ENCODE data around the gene MED27. TPM values are rescaled to one million over a fixed set of nuclear protein-coding genes. Genes with fewer than 3 reads are reported as not detected.

MED27 gene, protein sequence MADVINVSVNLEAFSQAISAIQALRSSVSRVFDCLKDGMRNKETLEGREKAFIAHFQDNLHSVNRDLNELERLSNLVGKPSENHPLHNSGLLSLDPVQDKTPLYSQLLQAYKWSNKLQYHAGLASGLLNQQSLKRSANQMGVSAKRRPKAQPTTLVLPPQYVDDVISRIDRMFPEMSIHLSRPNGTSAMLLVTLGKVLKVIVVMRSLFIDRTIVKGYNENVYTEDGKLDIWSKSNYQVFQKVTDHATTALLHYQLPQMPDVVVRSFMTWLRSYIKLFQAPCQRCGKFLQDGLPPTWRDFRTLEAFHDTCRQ
- 10 to 100 TPM; 24.7 to 25.3 TPM for total RNA-seq

DNA sequence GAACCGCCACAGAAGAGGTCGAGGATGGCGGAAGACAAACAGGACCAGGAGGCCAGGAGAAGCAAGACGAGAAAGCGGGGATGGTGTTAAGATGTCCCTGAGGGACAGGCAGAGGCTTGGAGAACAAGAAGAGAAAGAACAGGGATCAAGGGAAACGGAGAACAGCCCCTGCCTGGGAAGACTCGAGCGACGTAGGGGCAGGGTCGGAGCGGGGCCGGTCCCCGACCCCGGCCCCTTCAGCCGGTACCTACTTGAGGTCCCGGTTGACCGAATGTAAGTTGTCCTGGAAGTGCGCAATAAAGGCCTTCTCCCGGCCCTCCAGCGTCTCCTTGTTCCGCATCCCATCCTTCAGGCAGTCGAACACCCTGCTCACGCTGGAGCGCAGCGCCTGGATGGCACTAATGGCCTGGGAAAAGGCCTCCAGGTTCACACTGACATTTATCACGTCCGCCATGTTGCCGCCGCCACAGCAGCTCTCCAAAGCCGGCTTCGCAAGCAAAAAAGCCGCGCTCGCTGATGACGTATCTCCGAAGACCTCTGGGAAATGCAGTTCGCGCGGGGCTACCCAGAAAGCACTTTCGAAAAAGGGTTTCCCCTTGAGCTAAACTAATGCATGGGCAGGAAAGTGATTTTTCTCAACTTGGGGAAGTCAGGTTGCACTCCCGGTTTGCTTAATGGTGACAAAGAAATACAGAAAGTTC lies at the start of gene MED27:
TSS of gene MED27 (minus strand) at position 477 of the 701 bp plus-strand sequence. CDS start at position 454, 23 bp downstream.
- ChIA-PET CTCF (interaction anchor here (0.9 kb wide), 1 partner anchor 90 kb away, joined by 4 read pairs; no protein-coding TSS in a partner anchor), POLR2A (interaction anchor here (0.6 kb wide), 1 partner anchor 411 kb away, joined by 3 read pairs; no protein-coding TSS in a partner anchor)
- Mint-ChIP-seq H3K4me1 (ENCODE audit: low read depth) (peaks cover 36% of the 10 kb centered on the region), H3K27ac (peak within 1 kb of the TSS; percentile 90), H3K4me3 (peak within 1 kb of the TSS; percentile 97), H3K9me3 (ENCODE audit: insufficient read depth) (no peaks in the 10 kb centered on the region), H3K36me3 (ENCODE audit: low read depth) (peaks cover 23% of the 10 kb centered on the region), H3K27me3 (ENCODE audit: low read depth) (no peaks in the 10 kb centered on the region)
- DNase-seq (peak; percentile 96), ATAC-seq (peak; percentile 96)

DNA sequence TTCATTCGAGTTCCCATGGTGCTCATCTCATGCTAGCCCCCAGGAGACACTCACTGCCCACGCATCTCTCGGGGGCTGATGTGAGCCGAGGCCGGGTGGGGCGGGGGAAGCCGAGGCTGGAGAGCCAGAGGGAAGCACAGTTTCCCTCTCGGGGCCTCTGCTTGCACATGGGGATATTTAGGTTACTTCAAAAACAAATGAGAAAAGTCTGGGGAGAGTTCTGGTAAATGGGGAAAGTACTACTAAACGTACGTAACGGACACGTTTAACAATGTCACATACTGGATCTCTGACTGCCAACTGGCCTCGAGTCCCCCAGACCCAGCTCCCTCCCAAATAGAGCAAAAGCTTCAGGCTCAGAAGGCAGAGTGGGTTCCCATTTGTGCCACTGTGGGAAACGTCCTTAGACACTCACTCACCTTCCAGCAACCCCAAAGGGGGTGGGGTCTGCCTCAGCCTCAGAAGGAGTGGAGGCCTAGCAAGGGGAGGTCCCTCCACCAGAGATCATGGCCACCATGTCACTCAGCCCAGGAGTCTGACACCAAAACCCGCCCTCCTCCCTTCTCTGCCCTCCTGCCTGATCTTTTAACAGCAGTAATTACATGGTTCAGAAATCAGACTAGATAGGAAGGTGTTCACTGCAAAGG lies 48.3 kb upstream of the MED27 start:
- ATAC-seq = no peak
- no peaks in the 10 kb centered on the region for H3K36me3 Mint-ChIP-seq (ENCODE audit: low read depth)
- H3K27ac Mint-ChIP-seq = no peak overlapping the region
- H3K9me3 Mint-ChIP-seq (ENCODE audit: insufficient read depth) = no peaks in the 10 kb centered on the region
- CTCF ChIA-PET = no interaction called here
- H3K27me3 Mint-ChIP-seq (ENCODE audit: low read depth) = peaks cover 42% of the 10 kb centered on the region
- no peak for DNase-seq
- peaks cover 10% of the 10 kb centered on the region for H3K4me1 Mint-ChIP-seq (ENCODE audit: low read depth)
- POLR2A ChIA-PET = no interaction called here
- no peak overlapping the region for H3K4me3 Mint-ChIP-seq

DNA sequence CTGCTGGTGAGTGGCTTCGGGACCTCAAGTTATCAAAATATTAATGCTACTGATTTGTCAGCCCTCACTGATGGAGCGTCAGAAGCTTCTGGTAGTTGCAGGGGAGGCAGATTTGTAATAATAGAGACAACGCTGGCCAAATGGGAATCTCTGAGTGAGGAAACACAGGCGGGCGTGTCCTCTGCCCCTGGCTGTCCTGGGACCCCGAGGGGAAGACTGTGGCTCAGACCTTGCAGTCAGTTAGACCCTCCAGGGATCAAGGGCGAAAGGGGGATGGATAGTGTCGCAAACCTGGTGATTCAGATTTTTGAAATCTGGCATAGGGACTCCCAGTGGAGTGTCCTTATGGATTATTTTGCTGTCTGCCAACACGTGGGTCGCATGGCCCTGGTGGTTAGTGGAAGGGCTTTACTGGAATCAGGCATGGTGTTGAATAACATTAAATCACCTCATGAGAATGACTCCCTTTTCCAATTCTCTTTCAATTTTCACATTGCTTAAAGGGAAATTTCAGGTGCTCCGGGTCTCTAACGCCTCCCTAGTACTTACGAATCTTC lies 47.1 kb upstream of the MED27 start:
- ChIA-PET POLR2A (no interaction called here), CTCF (interaction anchor here (2.1 kb wide), 1 partner anchor 43 kb away, joined by 4 read pairs; no protein-coding TSS in a partner anchor)
- H3K4me3 Mint-ChIP-seq = peak overlapping the region; percentile 23
- no peaks in the 10 kb centered on the region for H3K9me3 Mint-ChIP-seq (ENCODE audit: insufficient read depth)
- peaks cover 10% of the 10 kb centered on the region for H3K4me1 Mint-ChIP-seq (ENCODE audit: low read depth)
- no peak overlapping the region for H3K27ac Mint-ChIP-seq
- ATAC-seq (no peak), DNase-seq (no peak)
- peaks cover 48% of the 10 kb centered on the region for H3K27me3 Mint-ChIP-seq (ENCODE audit: low read depth)
- H3K36me3 Mint-ChIP-seq (ENCODE audit: low read depth) = no peaks in the 10 kb centered on the region

DNA sequence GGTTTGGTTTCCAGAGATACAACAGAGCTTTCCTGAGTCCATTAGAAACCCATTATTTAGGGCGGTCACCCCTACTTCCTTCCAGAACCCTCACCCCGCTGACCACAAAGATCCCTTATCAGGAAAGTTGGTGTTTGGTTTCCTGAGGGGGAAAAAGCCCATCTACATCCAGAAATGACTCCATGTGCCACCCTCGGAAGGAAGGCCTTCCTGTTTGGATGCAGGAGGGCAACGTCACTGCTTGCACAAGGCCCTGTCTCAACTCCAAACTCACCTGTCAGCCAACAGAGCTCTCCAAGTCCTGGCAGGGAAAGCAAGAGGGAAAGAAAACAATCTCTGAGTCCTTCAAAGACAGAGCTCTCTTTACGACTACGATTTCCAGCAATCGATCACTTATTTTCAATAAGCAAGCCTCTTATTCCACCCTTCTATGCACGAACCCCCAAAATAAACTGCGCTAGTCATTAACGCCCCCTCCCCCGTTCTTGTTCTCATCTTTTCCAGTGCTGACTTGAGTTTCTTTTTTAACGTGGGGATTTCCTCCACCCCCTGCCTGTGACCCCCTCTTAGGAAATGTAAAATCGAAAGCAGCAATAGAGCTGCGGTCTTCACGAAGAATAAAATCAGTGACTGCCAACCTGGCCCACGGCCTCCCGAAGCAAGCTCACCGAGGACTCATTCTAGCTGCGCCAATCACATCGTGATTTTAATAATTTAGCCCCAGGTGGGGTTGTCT lies 46.4 kb upstream of the MED27 start:
- ATAC-seq (no peak), DNase-seq (no peak)
- Mint-ChIP-seq H3K27ac (no peak overlapping the region), H3K4me1 (ENCODE audit: low read depth) (peaks cover 10% of the 10 kb centered on the region), H3K36me3 (ENCODE audit: low read depth) (no peaks in the 10 kb centered on the region), H3K4me3 (peak overlapping the region; percentile 23), H3K27me3 (ENCODE audit: low read depth) (peaks cover 51% of the 10 kb centered on the region), H3K9me3 (ENCODE audit: insufficient read depth) (no peaks in the 10 kb centered on the region)
- CTCF ChIA-PET = interaction anchor here (0.9 to 2.1 kb wide), 2 partner anchors 42 to 44 kb away, joined by 3 to 4 read pairs; no protein-coding TSS in a partner anchor
- POLR2A ChIA-PET = no interaction called here

DNA sequence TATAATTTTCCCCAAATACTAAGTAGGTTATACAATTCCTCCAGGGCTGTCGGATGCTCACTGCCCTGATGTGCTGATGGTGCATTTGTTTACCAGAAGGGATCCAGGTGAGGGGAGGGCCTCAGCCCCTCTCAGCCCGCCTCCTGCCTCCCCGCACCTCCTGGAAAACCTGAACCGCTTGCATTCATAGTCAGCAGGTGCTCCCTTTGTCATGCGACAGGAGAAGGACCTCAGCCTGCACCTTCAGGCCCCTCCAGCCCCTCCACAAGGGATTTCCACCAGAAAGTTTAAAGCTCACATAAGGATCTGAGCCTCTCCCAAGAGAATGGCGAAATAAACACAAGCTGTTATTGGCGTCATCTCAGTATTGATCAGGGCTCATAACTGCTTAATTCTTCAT lies 45.7 kb upstream of the MED27 start:
- H3K27ac Mint-ChIP-seq = no peak overlapping the region
- peaks cover 53% of the 10 kb centered on the region for H3K27me3 Mint-ChIP-seq (ENCODE audit: low read depth)
- DNase-seq (no peak), ATAC-seq (no peak)
- H3K36me3 Mint-ChIP-seq (ENCODE audit: low read depth) = no peaks in the 10 kb centered on the region
- H3K4me1 Mint-ChIP-seq (ENCODE audit: low read depth) = peaks cover 10% of the 10 kb centered on the region
- ChIA-PET CTCF (interaction anchor here (0.9 to 2.1 kb wide), 2 partner anchors 43 to 45 kb away, joined by 3 to 4 read pairs; no protein-coding TSS in a partner anchor), POLR2A (no interaction called here)
- H3K4me3 Mint-ChIP-seq = no peak overlapping the region
- no peaks in the 10 kb centered on the region for H3K9me3 Mint-ChIP-seq (ENCODE audit: insufficient read depth)

DNA sequence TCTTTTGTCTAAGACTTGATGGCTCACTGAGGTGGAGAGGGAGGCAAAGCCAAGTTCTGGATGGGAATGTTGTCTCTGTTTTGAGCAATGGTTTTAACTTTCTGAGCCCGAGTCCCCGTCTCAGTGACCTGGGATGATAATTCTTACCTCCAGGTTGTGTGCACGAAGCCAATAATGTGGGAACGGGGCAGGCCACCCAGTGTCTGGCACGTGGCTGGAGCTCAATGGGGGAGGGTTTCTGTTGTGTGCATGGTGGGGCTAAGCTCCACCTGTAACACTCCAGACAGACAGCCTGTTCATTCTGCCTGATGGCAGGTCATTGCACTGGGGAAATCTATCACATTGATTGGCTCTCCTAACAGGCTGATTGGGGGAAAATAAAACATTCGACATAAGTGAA lies 45.1 kb upstream of the MED27 start:
- CTCF ChIA-PET = no interaction called here
- DNase-seq (no peak), ATAC-seq (no peak)
- Mint-ChIP-seq H3K4me1 (ENCODE audit: low read depth) (peaks cover 10% of the 10 kb centered on the region), H3K36me3 (ENCODE audit: low read depth) (no peaks in the 10 kb centered on the region), H3K27me3 (ENCODE audit: low read depth) (peaks cover 54% of the 10 kb centered on the region), H3K4me3 (no peak overlapping the region), H3K9me3 (ENCODE audit: insufficient read depth) (no peaks in the 10 kb centered on the region), H3K27ac (no peak overlapping the region)
- POLR2A ChIA-PET = no interaction called here

DNA sequence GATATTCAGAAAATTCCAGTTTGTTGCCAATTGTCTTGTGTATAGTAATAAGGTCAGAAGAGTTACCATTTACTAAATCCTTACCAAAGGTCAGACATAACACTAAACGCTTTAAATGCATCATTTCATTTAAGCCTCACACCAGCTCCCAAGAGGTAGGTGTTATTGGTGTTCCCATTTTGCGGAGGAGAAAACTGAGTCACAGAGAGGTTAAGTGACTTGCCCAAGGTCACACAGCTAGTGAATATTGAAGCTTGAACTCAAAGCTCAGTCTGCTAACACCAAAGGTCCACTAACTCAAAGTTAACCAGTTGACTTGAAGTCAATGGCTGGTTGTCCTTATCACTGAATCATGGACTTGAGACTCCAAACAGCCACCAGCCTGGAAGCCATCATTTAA lies 41.4 kb upstream of the MED27 start:
- H3K27ac Mint-ChIP-seq = no peak overlapping the region
- DNase-seq = no peak
- ATAC-seq = no peak
- no peak overlapping the region for H3K4me3 Mint-ChIP-seq
- no peaks in the 10 kb centered on the region for H3K9me3 Mint-ChIP-seq (ENCODE audit: insufficient read depth)
- H3K36me3 Mint-ChIP-seq (ENCODE audit: low read depth) = no peaks in the 10 kb centered on the region
- CTCF ChIA-PET = no interaction called here
- POLR2A ChIA-PET = no interaction called here
- H3K4me1 Mint-ChIP-seq (ENCODE audit: low read depth) = peaks cover 3% of the 10 kb centered on the region
- H3K27me3 Mint-ChIP-seq (ENCODE audit: low read depth) = peaks cover 44% of the 10 kb centered on the region

DNA sequence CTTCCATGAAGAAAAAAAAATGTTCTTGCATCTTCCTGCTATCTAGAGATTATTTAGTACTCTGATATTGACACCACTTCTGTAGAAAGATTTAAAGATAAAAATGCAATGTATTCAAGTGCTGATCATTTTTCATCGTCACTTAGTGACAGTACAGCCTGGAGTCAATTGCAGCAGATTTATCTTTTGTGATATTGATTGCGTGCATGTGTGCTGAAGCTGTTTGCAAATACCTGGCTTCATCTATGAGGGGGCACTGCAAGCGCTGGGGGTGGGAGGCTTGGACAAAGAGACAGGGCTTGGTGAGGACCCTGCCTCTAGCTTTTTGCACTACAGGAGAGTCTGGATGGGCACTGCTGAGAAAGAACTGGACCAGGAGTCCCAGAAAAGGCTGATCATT lies 38.0 kb upstream of the MED27 start:
- DNase-seq = no peak
- Mint-ChIP-seq H3K27ac (no peak overlapping the region), H3K27me3 (ENCODE audit: low read depth) (peaks cover 20% of the 10 kb centered on the region), H3K9me3 (ENCODE audit: insufficient read depth) (no peaks in the 10 kb centered on the region), H3K4me1 (ENCODE audit: low read depth) (no peaks in the 10 kb centered on the region), H3K4me3 (no peak overlapping the region), H3K36me3 (ENCODE audit: low read depth) (no peaks in the 10 kb centered on the region)
- POLR2A ChIA-PET = no interaction called here
- CTCF ChIA-PET = no interaction called here
- no peak for ATAC-seq

DNA sequence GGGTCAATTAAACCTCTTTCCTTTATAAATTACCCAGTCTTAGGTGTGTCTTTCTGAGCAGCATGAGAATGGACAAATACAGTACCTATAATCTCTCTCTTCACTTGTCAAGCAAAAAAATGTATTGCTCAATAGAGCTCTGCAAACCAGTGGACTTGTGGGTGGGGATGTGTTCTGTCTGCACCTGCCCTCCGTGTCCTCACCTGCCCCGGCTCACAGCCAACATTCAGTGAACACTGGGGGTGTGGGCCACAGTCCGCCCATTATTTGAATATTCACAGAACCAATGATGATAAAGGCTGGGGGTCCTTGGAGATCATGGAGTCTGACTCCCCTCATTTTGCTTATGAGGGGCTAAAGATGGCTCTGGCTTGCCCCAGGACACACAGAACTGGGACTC lies 36.9 kb upstream of the MED27 start:
- POLR2A ChIA-PET = no interaction called here
- peaks cover 17% of the 10 kb centered on the region for H3K27me3 Mint-ChIP-seq (ENCODE audit: low read depth)

DNA sequence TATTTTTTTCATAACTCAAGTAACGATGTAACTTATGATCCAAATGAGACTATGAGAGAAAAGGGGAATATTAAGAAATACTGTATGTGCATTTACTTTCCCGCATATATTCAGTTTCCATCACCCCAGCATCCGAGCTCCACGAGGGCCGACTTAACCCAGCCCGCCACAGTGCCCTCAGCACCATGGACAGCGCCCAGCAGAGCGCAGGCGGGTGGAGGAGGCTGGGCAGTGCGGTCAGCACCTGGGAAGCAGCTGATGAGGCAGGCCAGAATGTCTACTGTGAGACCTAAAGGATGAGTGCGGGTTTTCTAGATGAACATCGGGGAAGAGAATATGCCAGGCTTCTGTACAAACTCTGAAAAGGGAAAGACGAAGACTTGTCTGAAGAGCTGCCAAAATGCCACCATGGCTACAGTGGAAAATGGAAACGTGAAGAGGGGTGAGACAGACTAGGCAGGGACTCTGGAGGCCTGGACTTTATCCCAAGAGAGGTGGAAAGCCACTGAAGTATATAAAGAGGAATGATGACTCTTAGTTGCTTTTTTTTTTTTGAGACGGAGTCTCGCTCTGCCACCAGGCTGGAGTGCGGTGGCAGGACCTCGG lies 34.5 kb upstream of the MED27 start:
- Mint-ChIP-seq H3K36me3 (ENCODE audit: low read depth) (no peaks in the 10 kb centered on the region), H3K27me3 (ENCODE audit: low read depth) (peaks cover 15% of the 10 kb centered on the region), H3K4me1 (ENCODE audit: low read depth) (no peaks in the 10 kb centered on the region), H3K9me3 (ENCODE audit: insufficient read depth) (no peaks in the 10 kb centered on the region), H3K4me3 (no peak overlapping the region), H3K27ac (no peak overlapping the region)
- ChIA-PET POLR2A (no interaction called here), CTCF (no interaction called here)
- DNase-seq (peak; percentile 69), ATAC-seq (peak; percentile 82)

More for the DNA sequence above, 36.9 kb upstream of the MED27 start:
- Mint-ChIP-seq H3K4me1 (ENCODE audit: low read depth) (no peaks in the 10 kb centered on the region), H3K4me3 (no peak overlapping the region), H3K9me3 (ENCODE audit: insufficient read depth) (no peaks in the 10 kb centered on the region), H3K36me3 (ENCODE audit: low read depth) (no peaks in the 10 kb centered on the region), H3K27ac (no peak overlapping the region)
- CTCF ChIA-PET = no interaction called here
- ATAC-seq (no peak), DNase-seq (no peak)

DNA sequence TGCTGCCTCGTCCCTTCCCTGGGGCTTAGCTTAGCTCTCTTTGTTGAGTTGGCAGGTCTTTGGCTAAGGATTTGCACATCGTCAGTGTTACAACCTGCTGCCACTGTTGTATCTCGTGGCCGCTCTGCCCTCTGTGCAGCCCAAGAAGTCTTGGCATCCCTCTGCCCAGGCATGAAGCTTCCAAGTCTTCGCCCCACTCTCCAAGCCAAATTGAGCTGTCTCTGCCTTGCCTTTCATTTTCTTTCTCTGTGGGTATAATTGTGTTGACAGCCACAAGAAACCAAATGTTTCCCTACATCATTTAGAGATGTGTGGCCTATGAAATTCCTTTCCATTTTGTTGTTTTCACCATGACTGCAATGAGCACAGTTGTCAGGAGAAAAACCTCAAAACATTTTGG lies 29.6 kb upstream of the MED27 start:
- Mint-ChIP-seq H3K27me3 (ENCODE audit: low read depth) (peaks cover 10% of the 10 kb centered on the region), H3K4me1 (ENCODE audit: low read depth) (no peaks in the 10 kb centered on the region), H3K27ac (no peak overlapping the region), H3K36me3 (ENCODE audit: low read depth) (no peaks in the 10 kb centered on the region), H3K4me3 (no peak overlapping the region), H3K9me3 (ENCODE audit: insufficient read depth) (no peaks in the 10 kb centered on the region)
- ChIA-PET POLR2A (no interaction called here), CTCF (interaction anchor here (0.9 kb wide), 1 partner anchor 60 kb away, joined by 3 read pairs; no protein-coding TSS in a partner anchor)
- ATAC-seq = no peak
- no peak for DNase-seq
